GM12891 (cell line): ENCODE results near the gene NKX3-2.

Experiments
- DNase-seq: peaks from one replicate; pipeline ENCODE4 v3.0.0; 2011; ENCODE audit warnings: low spot score; ENCODE audit not compliant: insufficient read length
- FAIRE-seq: peaks from 2 replicates; lab custom pipeline; 2011; peaks lifted over from hg19 to GRCh38; lab: Jason Lieb, UNC
- PAX5 ChIP-seq: IDR thresholded peaks from 2 replicates; pipeline ENCODE4 v1.6.1; 2011; ENCODE audit warnings: low read length, moderate library complexity, mild to moderate bottlenecking; ENCODE audit not compliant: insufficient read depth, severe bottlenecking
- POLR2A ChIP-seq: IDR thresholded peaks from 2 replicates; pipeline ENCODE4 v1.6.1; 2011; ENCODE audit warnings: low read depth, low read length, control low read depth
- POLR2AphosphoS5 ChIP-seq: IDR thresholded peaks from 2 replicates; pipeline ENCODE4 v1.6.1; 2011; ENCODE audit warnings: low read depth, low read length, control low read depth
- POU2F2 ChIP-seq: IDR thresholded peaks from 2 replicates; pipeline ENCODE4 v1.6.1; 2011; ENCODE audit warnings: low read depth, mild to moderate bottlenecking, control low read depth, low read length, moderate library complexity
- SPI1 ChIP-seq: IDR thresholded peaks from 2 replicates; pipeline ENCODE4 v1.6.1; 2011; ENCODE audit warnings: low read depth, low read length, control low read depth
- TAF1 ChIP-seq: IDR thresholded peaks from 2 replicates; pipeline ENCODE4 v1.6.1; 2011; ENCODE audit warnings: low read depth, low read length, control low read depth

The NKX3-2 gene

GRCh38 chr4:13545394-13545808 is 1.1 kb upstream of the NKX3-2 start:
- TF ChIP-seq POLR2A (no peak), TAF1 (no peak), POU2F2 (no peak), SPI1 (no peak), PAX5 (no peak), POLR2AphosphoS5 (no peak)
- FAIRE-seq = no peak
- DNase-seq = no peak

DNA sequence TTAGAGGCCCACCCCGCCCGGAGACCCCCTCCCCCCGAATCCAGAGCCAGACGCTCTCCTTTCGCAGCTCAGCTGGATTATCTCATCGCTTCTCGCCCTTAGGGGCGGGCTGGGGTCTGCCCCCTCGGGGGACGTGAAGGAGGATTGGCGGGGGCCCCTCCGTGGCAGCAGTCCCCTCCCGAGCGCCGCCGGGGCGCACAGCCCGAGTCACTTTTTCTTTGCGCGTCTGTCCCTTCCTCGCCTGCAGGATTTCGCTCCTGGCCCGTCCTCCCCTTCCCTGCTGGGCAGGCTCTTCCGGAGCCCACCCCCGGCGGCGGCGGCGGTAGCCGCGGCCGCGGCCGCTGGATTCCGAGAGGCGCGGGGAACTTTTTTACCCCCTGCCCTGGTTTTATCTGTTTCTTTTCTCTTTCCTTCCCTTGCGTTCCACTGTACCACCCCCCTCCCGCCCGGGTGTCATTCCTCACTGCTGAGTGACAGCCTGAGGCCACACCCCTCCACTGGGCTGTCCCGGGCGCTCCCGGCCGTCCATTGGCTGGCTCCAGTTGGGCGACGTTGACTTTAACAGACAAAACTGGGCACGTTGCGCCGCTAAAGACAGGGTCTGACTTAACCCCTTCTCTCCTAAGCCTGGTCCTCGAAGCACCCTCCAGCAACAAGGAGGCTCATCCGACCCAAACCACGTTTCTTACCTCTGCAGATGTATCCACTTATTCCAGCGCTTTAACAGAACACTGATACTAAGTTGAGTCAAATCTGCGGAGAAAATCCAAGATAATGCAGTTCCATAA is 492 bp upstream of the NKX3-2 start:
- FAIRE-seq (no peak), DNase-seq (no peak)
- no peak for TF ChIP-seq TAF1
- TF ChIP-seq POLR2AphosphoS5 = no peak
- TF ChIP-seq PAX5 = no peak
- no peak for TF ChIP-seq POLR2A
- no peak for TF ChIP-seq POU2F2
- no peak for TF ChIP-seq SPI1

GRCh38 chr4:13543032-13543838 is 1.1 kb downstream of the NKX3-2 start:
- no peak for TF ChIP-seq POLR2AphosphoS5
- TF ChIP-seq PAX5 = no peak
- TF ChIP-seq POU2F2 = no peak
- no peak for TF ChIP-seq SPI1
- no peak for TF ChIP-seq POLR2A
- no peak for TF ChIP-seq TAF1
- FAIRE-seq = no peak
- no peak for DNase-seq

- FAIRE-seq (no peak), DNase-seq (no peak)
- TF ChIP-seq TAF1 (no peak), POLR2AphosphoS5 (no peak), POLR2A (no peak), SPI1 (no peak), POU2F2 (no peak), PAX5 (no peak)
Measured at GRCh38 chr4:13542577-13543031, 1.7 kb downstream of the NKX3-2 start.

- TF ChIP-seq SPI1 = no peak
- no peak for TF ChIP-seq PAX5
- TF ChIP-seq POLR2A = no peak
- no peak for TF ChIP-seq POLR2AphosphoS5
- no peak for TF ChIP-seq TAF1
- no peak for TF ChIP-seq POU2F2
- DNase-seq (no peak), FAIRE-seq (peak; percentile 38)
Measured at GRCh38 chr4:13541720-13542576, 2.4 kb downstream of the NKX3-2 start.

GRCh38 chr4:13541176-13541604 is 3.1 kb downstream of the NKX3-2 start:
- no peak for DNase-seq
- FAIRE-seq = no peak
- no peak for TF ChIP-seq SPI1
- TF ChIP-seq POU2F2 = no peak
- TF ChIP-seq POLR2AphosphoS5 = no peak
- TF ChIP-seq TAF1 = no peak
- TF ChIP-seq PAX5 = no peak
- no peak for TF ChIP-seq POLR2A

GRCh38 chr4:13540446-13541175 is 3.7 kb downstream of the NKX3-2 start:
- no peak for TF ChIP-seq PAX5
- TF ChIP-seq POU2F2 = no peak
- TF ChIP-seq POLR2AphosphoS5 = no peak
- TF ChIP-seq SPI1 = no peak
- no peak for TF ChIP-seq POLR2A
- no peak for TF ChIP-seq TAF1
- no peak for DNase-seq
- FAIRE-seq = no peak

- no peak for DNase-seq
- FAIRE-seq = no peak
Measured at GRCh38 chr4:13539619-13540445, 4.5 kb downstream of the NKX3-2 start.

More at GRCh38 chr4:13539619-13540445, 4.5 kb downstream of the NKX3-2 start:
- TF ChIP-seq PAX5 = no peak
- TF ChIP-seq SPI1 = no peak
- no peak for TF ChIP-seq POU2F2
- TF ChIP-seq POLR2A = no peak
- no peak for TF ChIP-seq POLR2AphosphoS5
- no peak for TF ChIP-seq TAF1
